DND-41 (cell line): ENCODE measurements around the gene NFKBIZ.

Experiments
- ATAC-seq: fragments of 200-7000 bp; cut with Tn5 transposase; 3 replicates; pipeline ENCODE4 v1.9.1; 2021; ENCODE audit warnings: low read depth; ENCODE audit not compliant: insufficient read depth
- DNase-seq: peaks from one replicate; pipeline ENCODE4 v3.0.0-alpha.2; 2020
- H2AFZ ChIP-seq: 2 replicates; pipeline ENCODE4 v1.6.0; 2012; ENCODE audit warnings: low read depth, low read length
- H3K27ac ChIP-seq: 2 replicates; pipeline ENCODE4 v1.5.1; 2012; ENCODE audit warnings: low read length, inconsistent platforms
- H3K27me3 ChIP-seq: fragments of 200-600 bp; sonication (generic); 2 replicates; pipeline ENCODE4 v1.6.0; 2012; ENCODE audit warnings: low read length, mild to moderate bottlenecking, inconsistent platforms; ENCODE audit not compliant: insufficient read depth, poor library complexity
- H3K36me3 ChIP-seq: 2 replicates; pipeline ENCODE4 v1.5.1; 2012; ENCODE audit warnings: low read length, inconsistent platforms; ENCODE audit not compliant: insufficient read depth
- H3K4me1 ChIP-seq: 2 replicates; pipeline ENCODE4 v1.5.1; 2012; ENCODE audit warnings: mild to moderate bottlenecking, low read length; ENCODE audit not compliant: insufficient read depth
- H3K4me2 ChIP-seq: 2 replicates; pipeline ENCODE4 v1.6.0; 2012; ENCODE audit warnings: mild to moderate bottlenecking, moderate library complexity, low read length, inconsistent platforms; ENCODE audit not compliant: insufficient read depth
- H3K4me3 ChIP-seq, 2 experiments: fragments of 200-600 bp in 1 of 2; shearing (Covaris generic) in 1 of 2; 2 replicates each; pipeline ENCODE4 v1.5.1; 2012 to 2016; ENCODE audit warnings: inconsistent platforms in 2 of 2, low read length in 2 of 2, mild to moderate bottlenecking in 2 of 2, low read depth in 1 of 2, moderate library complexity in 1 of 2
- H3K79me2 ChIP-seq: 2 replicates; pipeline ENCODE4 v1.6.0; 2012; ENCODE audit warnings: low read length, inconsistent platforms; ENCODE audit not compliant: insufficient read depth
- H3K9ac ChIP-seq: 2 replicates; pipeline ENCODE4 v1.6.0; 2012; ENCODE audit warnings: low read depth, mild to moderate bottlenecking, inconsistent platforms, low read length, moderate library complexity
- H3K9me3 ChIP-seq: 2 replicates; pipeline ENCODE4 v1.5.1; 2012; ENCODE audit warnings: low read length, moderate library complexity, mild to moderate bottlenecking, inconsistent platforms; ENCODE audit not compliant: insufficient read depth, severe bottlenecking
- H4K20me1 ChIP-seq: 2 replicates; pipeline ENCODE4 v1.6.0; 2012; ENCODE audit warnings: low read length; ENCODE audit not compliant: insufficient read depth
- CTCF ChIP-seq: IDR thresholded peaks from 2 replicates; pipeline ENCODE4 v1.5.1; 2012; ENCODE audit warnings: borderline replicate concordance, low read length, moderate library complexity, mild to moderate bottlenecking; ENCODE audit not compliant: poor library complexity, severe bottlenecking; ENCODE audit errors: extremely low read depth
- EZH2 ChIP-seq: IDR thresholded peaks from 3 replicates; pipeline ENCODE4 v1.6.1; 2012; ENCODE audit warnings: borderline replicate concordance, low read depth, mild to moderate bottlenecking, moderate library complexity, low read length, inconsistent platforms; ENCODE audit not compliant: severe bottlenecking

Gene NFKBIZ

GRCh38 chr3:101852983-101853840 lies 3.9 kb downstream of the NFKBIZ start:
- H3K4me3 ChIP-seq, result no peak overlapping the region
- H3K36me3 ChIP-seq, result peaks cover 61% of the 10 kb centered on the region
- H3K4me1 ChIP-seq, result peaks cover 23% of the 10 kb centered on the region
- no peak overlapping the region for H3K9ac ChIP-seq
- H3K4me2 ChIP-seq, result no peak overlapping the region
- H4K20me1 ChIP-seq, result no peaks in the 10 kb centered on the region
- no peak overlapping the region for H2AFZ ChIP-seq
- H3K79me2 ChIP-seq, result peaks cover 22% of the 10 kb centered on the region
- no peak for ATAC-seq
- H3K9me3 ChIP-seq, result no peaks in the 10 kb centered on the region
- H3K27ac ChIP-seq, result no peak overlapping the region
- no peak for DNase-seq
- H3K27me3 ChIP-seq, result no peaks in the 10 kb centered on the region
- TF ChIP-seq CTCF (no peak), EZH2 (no peak)

- no peak for DNase-seq
- H3K9me3 ChIP-seq, result no peaks in the 10 kb centered on the region
- H3K9ac ChIP-seq, result no peak overlapping the region
- no peak for TF ChIP-seq CTCF
- no peak for TF ChIP-seq EZH2
- peaks cover 67% of the 10 kb centered on the region for H3K36me3 ChIP-seq
- peaks cover 16% of the 10 kb centered on the region for H3K4me1 ChIP-seq
- no peak for ATAC-seq
- H2AFZ ChIP-seq, result no peak overlapping the region
- no peak overlapping the region for H3K4me2 ChIP-seq
- no peaks in the 10 kb centered on the region for H3K27me3 ChIP-seq
- H3K4me3 ChIP-seq, result no peak overlapping the region
- no peak overlapping the region for H3K27ac ChIP-seq
- H3K79me2 ChIP-seq, result peaks cover 22% of the 10 kb centered on the region
- no peaks in the 10 kb centered on the region for H4K20me1 ChIP-seq
Observed at GRCh38 chr3:101853982-101854381, 4.7 kb downstream of the NFKBIZ start.

- Histone ChIP-seq H3K79me2 (peaks cover 21% of the 10 kb centered on the region), H3K27me3 (no peaks in the 10 kb centered on the region), H3K36me3 (peaks cover 74% of the 10 kb centered on the region), H3K9ac (no peak overlapping the region), H3K27ac (no peak overlapping the region), H3K4me1 (peaks cover 16% of the 10 kb centered on the region), H4K20me1 (no peaks in the 10 kb centered on the region), H3K4me2 (no peak overlapping the region), H2AFZ (no peak overlapping the region), H3K4me3 (no peak overlapping the region), H3K9me3 (no peaks in the 10 kb centered on the region)
- TF ChIP-seq CTCF, result no peak
- DNase-seq (no peak), ATAC-seq (no peak)
Observed at GRCh38 chr3:101854608-101855304, 5.4 kb downstream of the NFKBIZ start.
